ENCODE data around the gene EIF5A2.
A peak's percentile ranks its signal among the peaks of the same experiment; 100 is the strongest.
"Not testable (repeated sequence)": the region's sequence is repeated elsewhere in the genome, so short reads cannot be mapped to it uniquely, and the experiment has no call there.

The EIF5A2 gene

GRCh38 chr3:170908235-170909116 lies at the start of gene EIF5A2:
TSS of gene EIF5A2 (minus strand) at chr3:170908637. CDS start at chr3:170907806, 831 bp downstream.
- peak; percentile 75 for DNase-seq (ENCODE audit: low spot score)

DNA sequence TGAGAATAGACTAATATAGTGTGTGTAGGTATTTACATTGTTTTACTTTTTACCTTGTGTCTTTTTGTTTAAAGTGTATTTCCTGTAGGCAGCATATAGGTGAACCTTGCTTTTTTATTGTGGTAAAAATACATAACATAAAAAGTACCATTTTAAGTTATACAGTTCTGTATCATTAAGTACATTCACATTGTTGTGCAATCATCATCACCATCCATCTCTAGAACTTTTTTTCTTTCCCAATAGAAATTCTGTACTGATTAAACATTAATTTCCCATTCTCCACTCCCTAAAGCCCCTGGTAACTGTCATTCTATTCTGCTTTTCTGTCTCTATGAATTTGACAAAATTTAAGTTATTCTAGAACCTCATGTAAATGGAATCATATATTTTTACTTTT lies 48.2 kb upstream of the EIF5A2 start:
- no peak for DNase-seq (ENCODE audit: low spot score)

DNA sequence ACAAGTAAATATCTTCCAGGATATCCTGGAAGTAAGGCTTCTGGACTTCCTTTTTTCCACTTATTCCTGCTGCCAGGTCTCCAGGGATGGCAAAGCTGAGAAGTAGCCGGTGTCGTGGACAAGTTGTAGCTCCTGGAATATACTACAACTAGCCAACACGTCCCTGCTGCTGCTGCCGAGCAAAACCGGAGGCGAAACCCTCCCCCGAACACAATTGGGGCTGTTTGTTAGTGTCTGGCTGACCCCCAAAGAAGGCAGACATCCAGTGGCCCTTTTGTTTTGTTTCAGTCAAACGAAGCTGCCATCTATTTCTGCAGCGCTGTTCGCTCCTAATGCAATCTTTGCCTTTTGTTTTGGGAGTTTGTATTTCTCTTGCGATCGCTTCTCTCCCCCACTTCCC lies 45.3 kb upstream of the EIF5A2 start:
- DNase-seq (ENCODE audit: low spot score): no peak

- DNase-seq (ENCODE audit: low spot score): no peak
Measured at GRCh38 chr3:170953229-170953628, 44.8 kb upstream of the EIF5A2 start.

GRCh38 chr3:170949211-170949610 lies 40.8 kb upstream of the EIF5A2 start:
- no peak for DNase-seq (ENCODE audit: low spot score)

DNA sequence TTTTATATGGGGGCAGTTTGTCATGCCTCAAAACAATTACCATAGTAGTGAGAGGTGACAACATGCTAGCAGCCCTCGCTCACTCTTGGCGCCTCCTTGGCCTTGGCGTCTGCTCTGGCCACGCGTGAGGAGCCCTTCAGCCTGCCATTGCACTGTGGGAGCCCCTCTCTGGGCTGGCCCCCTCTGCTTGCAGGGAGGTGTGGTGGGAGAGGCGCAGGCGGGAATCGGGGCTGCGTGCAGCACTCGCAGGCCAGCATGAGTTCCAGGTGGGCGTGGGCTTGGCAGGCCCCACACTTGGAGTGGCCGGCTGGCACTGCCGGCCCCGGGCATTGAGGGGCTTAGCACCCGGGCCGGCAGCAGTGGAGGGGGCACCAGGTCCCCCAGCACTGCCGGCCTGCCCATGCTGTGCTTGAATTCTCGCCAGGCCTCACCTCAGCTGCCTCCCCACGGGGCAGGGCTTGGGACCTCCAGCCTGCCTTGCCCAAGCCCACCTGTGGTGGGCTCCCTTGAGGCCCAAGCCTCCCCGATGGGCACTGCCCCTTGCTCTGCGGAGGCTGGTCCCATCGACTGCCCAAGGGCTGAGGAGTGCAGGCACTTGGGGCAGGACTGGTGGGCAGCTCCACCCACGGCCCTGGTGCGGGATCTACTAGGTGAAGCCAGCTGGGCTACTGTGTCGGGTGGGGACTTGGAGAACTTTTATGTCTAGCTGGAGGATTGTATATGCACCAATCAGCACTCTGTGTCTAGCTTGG lies 38.8 kb upstream of the EIF5A2 start:
- no peak for DNase-seq (ENCODE audit: low spot score)

GRCh38 chr3:170942011-170942410 lies 33.6 kb upstream of the EIF5A2 start:
- DNase-seq (ENCODE audit: low spot score): no peak

DNA sequence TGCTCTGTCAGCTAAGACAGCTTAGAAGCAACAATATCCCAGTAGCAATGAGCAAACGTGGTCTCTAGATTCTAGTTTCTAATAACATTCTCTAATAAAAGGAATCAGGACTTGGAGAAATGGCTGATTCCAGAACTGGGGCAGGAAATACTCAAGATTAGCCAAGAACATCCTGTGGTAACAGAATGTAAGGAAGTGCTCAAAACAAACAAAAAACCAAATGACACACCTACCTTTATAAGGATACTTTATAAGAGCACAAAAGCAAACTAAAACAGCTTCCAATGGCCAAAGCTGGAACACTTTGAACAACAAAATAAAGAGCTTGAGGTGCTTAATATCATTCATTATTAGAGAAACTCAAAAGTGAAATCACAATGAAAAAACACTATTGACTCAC lies 33.1 kb upstream of the EIF5A2 start:
- DNase-seq (ENCODE audit: low spot score): no peak

- not testable (repeated sequence) for DNase-seq (ENCODE audit: low spot score)
Measured at GRCh38 chr3:170933039-170933438, 24.6 kb upstream of the EIF5A2 start.

DNA sequence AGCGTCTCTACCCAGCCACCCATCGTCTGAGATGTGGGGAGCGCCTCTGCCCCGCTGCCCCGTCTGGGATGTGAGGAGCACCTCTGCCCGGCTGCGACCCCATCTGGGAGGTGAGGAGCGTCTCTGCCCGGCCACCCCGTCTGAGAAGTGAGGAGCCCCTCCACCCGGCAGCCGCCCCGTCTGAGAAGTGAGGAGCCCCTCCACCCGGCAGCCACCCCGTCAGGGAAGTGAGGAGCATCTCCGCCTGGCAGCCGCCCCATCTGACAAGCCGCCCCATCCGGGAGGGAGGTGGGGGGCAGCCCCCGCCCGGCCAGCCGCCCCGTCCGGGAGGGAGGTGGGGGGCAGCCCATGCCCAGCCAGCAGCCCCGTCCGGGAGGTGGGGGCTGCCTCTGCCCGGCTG lies 15.1 kb upstream of the EIF5A2 start:
- not testable (repeated sequence) for DNase-seq (ENCODE audit: low spot score)

GRCh38 chr3:170918715-170919114 lies 10.3 kb upstream of the EIF5A2 start:
- DNase-seq (ENCODE audit: low spot score): no peak

DNA sequence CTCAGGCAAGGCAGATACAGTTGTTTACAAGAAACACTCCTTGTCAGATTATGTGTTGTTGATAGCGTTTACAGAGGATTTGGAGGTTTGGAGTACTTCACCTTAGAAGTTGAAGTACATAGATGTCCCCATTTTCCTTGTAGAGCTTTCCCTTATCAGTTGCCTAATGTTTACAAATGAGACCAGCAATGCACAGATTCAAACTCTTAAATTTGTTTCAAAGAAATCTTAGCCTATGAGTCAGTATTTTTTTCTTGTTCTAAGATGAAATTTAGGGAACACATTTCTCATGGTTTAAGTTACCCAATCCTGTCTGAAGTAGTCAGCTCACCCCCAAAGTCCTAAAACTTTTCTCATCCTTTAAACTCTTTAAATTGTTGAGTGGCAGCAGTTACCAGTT lies 6.3 kb upstream of the EIF5A2 start:
- no peak for DNase-seq (ENCODE audit: low spot score)

DNA sequence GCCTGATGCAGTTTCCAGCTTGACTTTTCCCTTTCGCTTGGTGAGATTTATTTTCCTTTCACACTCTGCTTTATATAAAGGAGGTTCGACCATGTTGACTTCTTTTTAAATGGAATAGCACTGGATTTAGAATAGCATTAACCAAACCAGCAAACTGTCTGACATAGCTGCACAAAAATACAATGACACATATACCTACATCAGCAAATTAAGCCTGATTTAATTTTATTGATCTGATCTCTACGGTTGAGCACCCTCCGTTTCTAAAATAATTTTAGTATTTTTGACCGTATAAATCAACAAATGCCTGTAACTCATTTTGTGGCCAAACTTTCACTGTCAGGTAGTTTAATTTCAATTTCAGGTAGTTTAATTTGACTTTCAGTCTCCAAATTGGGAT lies 5.8 kb upstream of the EIF5A2 start:
- no peak for DNase-seq (ENCODE audit: low spot score)

DNA sequence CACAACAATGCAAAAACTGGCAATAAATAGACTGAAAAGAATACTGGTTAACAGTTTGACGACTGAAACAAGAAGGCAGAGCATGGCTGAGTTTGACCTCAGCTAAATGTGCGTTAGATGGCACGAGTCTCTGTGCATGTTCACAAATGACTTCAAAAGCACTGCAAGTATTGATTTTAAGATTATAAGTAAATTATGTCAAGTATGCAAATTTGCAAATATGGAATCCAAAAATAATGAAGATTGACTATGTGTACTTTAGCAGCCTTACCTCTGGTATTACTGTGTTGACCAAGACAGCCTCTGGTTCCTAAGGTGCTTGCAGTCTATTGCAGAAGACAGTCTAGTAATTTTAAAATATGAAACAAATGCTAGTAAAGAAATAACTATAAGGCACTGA lies 2.6 kb upstream of the EIF5A2 start:
- no peak for DNase-seq (ENCODE audit: low spot score)

DNA sequence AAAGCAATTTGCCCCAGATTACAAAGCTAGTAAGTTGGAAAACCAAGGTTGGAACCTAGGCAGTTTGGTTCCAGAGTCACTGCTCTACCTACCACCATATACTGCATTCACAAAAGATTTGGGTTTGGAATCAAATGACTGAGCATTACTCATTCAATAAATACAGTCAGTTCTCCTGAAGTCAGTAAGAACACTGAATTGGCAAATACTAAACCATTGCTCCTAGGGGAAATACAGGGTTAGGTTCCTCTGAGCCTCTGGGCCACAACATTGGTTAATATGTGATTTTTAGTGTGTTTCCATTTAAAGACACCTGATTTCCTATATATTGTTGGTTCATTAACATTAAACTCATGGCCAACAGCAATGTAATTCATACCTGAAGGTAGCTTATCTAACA lies 2.1 kb upstream of the EIF5A2 start:
- DNase-seq (ENCODE audit: low spot score): no peak

- DNase-seq (ENCODE audit: low spot score): no peak
Measured at GRCh38 chr3:170909129-170909903, 879 bp upstream of the EIF5A2 start.

DNA sequence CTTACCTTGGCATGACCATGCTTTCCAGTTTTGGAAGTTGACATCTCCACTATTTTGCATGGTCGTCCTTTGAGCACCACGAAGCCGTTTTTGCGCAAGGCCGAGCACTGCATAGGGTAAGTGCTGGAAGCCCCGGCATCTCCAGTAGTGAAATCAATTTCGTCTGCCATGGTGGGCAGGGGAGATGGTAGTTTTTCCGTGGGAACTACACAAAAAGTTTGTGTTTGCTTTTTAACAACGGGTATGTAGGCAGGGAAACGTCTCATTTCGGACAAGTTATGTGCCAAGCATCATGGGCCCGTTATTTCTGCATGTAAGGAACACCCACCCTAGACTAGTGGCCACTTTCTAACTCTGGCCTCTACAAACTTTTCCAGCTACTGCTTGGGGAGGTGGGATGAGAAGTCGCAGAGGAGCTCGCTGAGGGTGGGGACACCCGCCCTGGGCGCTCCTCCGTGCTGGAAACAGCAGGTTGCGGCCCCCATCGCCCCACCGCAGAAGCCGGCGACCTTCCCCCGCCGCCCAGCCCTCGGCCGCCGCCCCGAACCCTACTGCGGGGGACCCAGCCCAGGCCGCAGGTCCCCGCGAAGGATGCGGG lies 701 bp downstream of the EIF5A2 start:
- no peak for DNase-seq (ENCODE audit: low spot score)

- DNase-seq (ENCODE audit: low spot score): no peak
Measured at GRCh38 chr3:170905862-170906261, 2.6 kb downstream of the EIF5A2 start.

DNA sequence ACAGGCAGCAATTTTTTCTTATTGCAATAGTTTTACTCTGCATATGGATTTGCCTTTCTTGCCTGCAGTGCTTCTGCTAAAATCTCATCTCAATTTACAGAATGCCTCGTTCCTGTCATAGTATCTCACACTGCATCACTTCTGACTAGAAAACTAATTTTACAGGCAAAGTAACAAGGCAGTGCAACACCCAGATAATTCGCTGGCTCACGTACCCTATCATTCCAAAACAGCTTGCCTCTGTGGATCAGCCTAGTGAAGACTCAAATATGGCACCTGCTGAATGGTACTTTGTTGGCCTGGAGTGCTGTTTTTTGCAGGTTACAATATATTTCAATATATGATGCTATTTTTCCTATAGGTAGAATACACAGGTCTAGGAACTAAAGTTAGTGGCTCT lies 5.3 kb downstream of the EIF5A2 start:
- no peak for DNase-seq (ENCODE audit: low spot score)

DNA sequence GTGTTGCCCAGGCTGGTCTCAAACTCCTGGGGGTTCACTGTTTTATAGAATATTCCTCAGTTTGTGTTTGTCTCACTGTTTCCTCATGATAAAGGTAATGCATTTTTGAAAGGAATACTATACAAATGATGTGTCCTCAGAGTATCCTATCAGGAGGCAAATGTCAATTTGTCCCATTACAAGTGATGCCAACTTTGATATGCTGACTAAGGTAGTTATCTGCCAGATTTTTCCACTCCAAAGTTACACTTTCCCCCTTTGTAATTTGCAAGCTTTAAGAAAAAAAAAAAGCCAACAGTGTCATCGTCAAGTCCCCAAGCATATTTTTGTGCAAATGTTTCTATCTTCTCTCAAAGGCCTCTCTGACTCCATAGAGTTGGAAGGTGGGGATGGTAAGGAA lies 9.0 kb downstream of the EIF5A2 start:
- DNase-seq (ENCODE audit: low spot score): no peak

GRCh38 chr3:170897978-170898377 lies 10.5 kb downstream of the EIF5A2 start:
- no peak for DNase-seq (ENCODE audit: low spot score)

GRCh38 chr3:170897199-170897598 lies 11.2 kb downstream of the EIF5A2 start:
- not testable (repeated sequence) for DNase-seq (ENCODE audit: low spot score)

Measured in cerebellar cortex (tissue), 1 donor.